MM.1S (cell line): ENCODE results near the gene IGFN1.

Source experiments
- DNase-seq: peaks from one replicate; pipeline ENCODE4 v3.0.0-alpha.2; 2015
- H2AFZ ChIP-seq: fragments of 300-600 bp; sonication (generic); 2 replicates; pipeline ENCODE4 v1.6.0; 2016; ENCODE audit warnings: antibody characterized with exemption, low read length
- H3F3A ChIP-seq: fragments of 300-600 bp; sonication (generic); 2 replicates; pipeline ENCODE4 v1.6.1; 2016; ENCODE audit warnings: mild to moderate bottlenecking, antibody characterized with exemption, low read length, moderate library complexity, mixed read lengths; ENCODE audit not compliant: insufficient read depth
- H3K27ac ChIP-seq: fragments of 300-600 bp; sonication (generic); 2 replicates; pipeline ENCODE4 v1.5.1; 2016; ENCODE audit warnings: mild to moderate bottlenecking, low read length
- H3K27me3 ChIP-seq: fragments of 300-600 bp; sonication (generic); replicated peaks from 2 replicates; pipeline ENCODE4 v1.6.0; 2016; ENCODE audit warnings: low read length; ENCODE audit not compliant: insufficient read depth
- H3K36me3 ChIP-seq: fragments of 300-600 bp; sonication (generic); replicated peaks from 2 replicates; pipeline ENCODE4 v1.6.1; 2016; ENCODE audit warnings: mild to moderate bottlenecking, low read length, mixed read lengths; ENCODE audit not compliant: insufficient read depth
- H3K4me1 ChIP-seq: fragments of 300-600 bp; sonication (generic); 2 replicates; pipeline ENCODE4 v1.6.1; 2016; ENCODE audit warnings: low read length, mixed read lengths
- H3K4me2 ChIP-seq: fragments of 300-600 bp; sonication (generic); 2 replicates; pipeline ENCODE4 v1.6.0; 2016; ENCODE audit warnings: low read depth, low read length
- H3K4me3 ChIP-seq: fragments of 300-600 bp; sonication (generic); 2 replicates; pipeline ENCODE4 v1.5.1; 2016; ENCODE audit warnings: low read length, mixed read lengths
- H3K79me2 ChIP-seq: fragments of 300-600 bp; sonication (generic); 2 replicates; pipeline ENCODE4 v1.6.1; 2016; ENCODE audit warnings: mixed run types, low read length, mixed read lengths
- H3K9ac ChIP-seq: fragments of 300-600 bp; sonication (generic); 2 replicates; pipeline ENCODE4 v1.6.1; 2016; ENCODE audit warnings: low read length, mixed read lengths
- H3K9me2 ChIP-seq: fragments of 300-600 bp; sonication (generic); replicated peaks from 2 replicates; pipeline ENCODE4 v1.6.1; 2016; ENCODE audit warnings: mild to moderate bottlenecking, low read length, mixed read lengths; ENCODE audit not compliant: insufficient read depth
- H3K9me3 ChIP-seq: fragments of 300-600 bp; sonication (generic); replicated peaks from 2 replicates; pipeline ENCODE4 v1.6.1; 2016; ENCODE audit warnings: mild to moderate bottlenecking, low read length, mixed read lengths; ENCODE audit not compliant: insufficient read depth
- H4K20me1 ChIP-seq: fragments of 300-600 bp; sonication (generic); 2 replicates; pipeline ENCODE4 v1.6.1; 2016; ENCODE audit warnings: mild to moderate bottlenecking, low read length, moderate library complexity, mixed read lengths; ENCODE audit not compliant: insufficient read depth
- CTCF ChIP-seq: fragments of 300-600 bp; sonication (generic); IDR thresholded peaks from 2 replicates; pipeline ENCODE4 v1.5.1; 2016; ENCODE audit warnings: antibody characterized with exemption, low read length, mixed read lengths
- EZH2 ChIP-seq: fragments of 300-600 bp; sonication (generic); optimal IDR thresholded peaks from 2 replicates; pipeline ENCODE3; 2017; ENCODE audit warnings: low read depth, mild to moderate bottlenecking, antibody characterized with exemption, low read length, mixed read lengths
- EZH2phosphoT487 ChIP-seq: fragments of 300-600 bp; sonication (generic); IDR thresholded peaks from 2 replicates; pipeline ENCODE4 v1.6.1; 2018; ENCODE audit warnings: antibody characterized with exemption, low read length

IGFN1 gene

GRCh38 chr1:201258763-201259230 is 68.2 kb downstream of the IGFN1 start:
- H3K27me3 ChIP-seq = peaks cover 7% of the 10 kb centered on the region
- H3K36me3 ChIP-seq = no peaks in the 10 kb centered on the region
- H3K4me2 ChIP-seq = no peak overlapping the region
- no peaks in the 10 kb centered on the region for H3K4me1 ChIP-seq
- TF ChIP-seq CTCF (no peak), EZH2 (no peak), EZH2phosphoT487 (no peak)
- no peak overlapping the region for H3K9ac ChIP-seq
- H2AFZ ChIP-seq = no peak overlapping the region
- no peak overlapping the region for H3K27ac ChIP-seq
- H3K9me3 ChIP-seq = no peaks in the 10 kb centered on the region
- DNase-seq = no peak
- no peaks in the 10 kb centered on the region for H3K79me2 ChIP-seq
- H4K20me1 ChIP-seq = no peaks in the 10 kb centered on the region
- H3F3A ChIP-seq = no peaks in the 10 kb centered on the region
- H3K9me2 ChIP-seq = no peaks in the 10 kb centered on the region
- no peak overlapping the region for H3K4me3 ChIP-seq

GRCh38 chr1:201259476-201260235 is 69.0 kb downstream of the IGFN1 start:
- Histone ChIP-seq H3K36me3 (no peaks in the 10 kb centered on the region), H3K9me3 (no peaks in the 10 kb centered on the region), H3K4me3 (no peak overlapping the region), H3K27me3 (peaks cover 7% of the 10 kb centered on the region), H3K4me2 (peak overlapping the region; percentile 9), H2AFZ (0 out of 2 replicates have a peak overlapping the region, but pooled peaks have one; percentile 14), H3K4me1 (no peaks in the 10 kb centered on the region), H3K9me2 (no peaks in the 10 kb centered on the region), H4K20me1 (no peaks in the 10 kb centered on the region), H3K27ac (no peak overlapping the region), H3K79me2 (no peaks in the 10 kb centered on the region), H3F3A (no peaks in the 10 kb centered on the region), H3K9ac (no peak overlapping the region)
- TF ChIP-seq CTCF = no peak
- TF ChIP-seq EZH2phosphoT487 = no peak
- no peak for TF ChIP-seq EZH2
- DNase-seq = no peak

- no peak overlapping the region for H3K9ac ChIP-seq
- no peaks in the 10 kb centered on the region for H3K9me2 ChIP-seq
- no peaks in the 10 kb centered on the region for H3K4me1 ChIP-seq
- no peaks in the 10 kb centered on the region for H3K79me2 ChIP-seq
- no peaks in the 10 kb centered on the region for H3F3A ChIP-seq
- TF ChIP-seq EZH2phosphoT487 (no peak), EZH2 (no peak), CTCF (no peak)
- DNase-seq = no peak
- H3K36me3 ChIP-seq = no peaks in the 10 kb centered on the region
- no peaks in the 10 kb centered on the region for H3K9me3 ChIP-seq
- H2AFZ ChIP-seq = no peak overlapping the region
- no peak overlapping the region for H3K4me2 ChIP-seq
- peaks cover 3% of the 10 kb centered on the region for H3K27me3 ChIP-seq
- no peak overlapping the region for H3K4me3 ChIP-seq
- H4K20me1 ChIP-seq = no peaks in the 10 kb centered on the region
- no peak overlapping the region for H3K27ac ChIP-seq
Measured at GRCh38 chr1:201260236-201260590, 69.6 kb downstream of the IGFN1 start.
